ENCODE measurements around the gene SETBP1.

GRCh38 chr18:44823782-44824181, 143.1 kb downstream of the SETBP1 start:
- TF ChIP-seq SUZ12 (IDR thresholded peaks at IDR 0.05; ENCODE audit: extremely low read depth, insufficient read depth, insufficient read length) = no peak
- no peak for TF ChIP-seq YY1 (IDR thresholded peaks at IDR 0.05; ENCODE audit: insufficient read depth, insufficient read length)
